ENCODE results near the gene CNDP1.

Gene CNDP1

DNA sequence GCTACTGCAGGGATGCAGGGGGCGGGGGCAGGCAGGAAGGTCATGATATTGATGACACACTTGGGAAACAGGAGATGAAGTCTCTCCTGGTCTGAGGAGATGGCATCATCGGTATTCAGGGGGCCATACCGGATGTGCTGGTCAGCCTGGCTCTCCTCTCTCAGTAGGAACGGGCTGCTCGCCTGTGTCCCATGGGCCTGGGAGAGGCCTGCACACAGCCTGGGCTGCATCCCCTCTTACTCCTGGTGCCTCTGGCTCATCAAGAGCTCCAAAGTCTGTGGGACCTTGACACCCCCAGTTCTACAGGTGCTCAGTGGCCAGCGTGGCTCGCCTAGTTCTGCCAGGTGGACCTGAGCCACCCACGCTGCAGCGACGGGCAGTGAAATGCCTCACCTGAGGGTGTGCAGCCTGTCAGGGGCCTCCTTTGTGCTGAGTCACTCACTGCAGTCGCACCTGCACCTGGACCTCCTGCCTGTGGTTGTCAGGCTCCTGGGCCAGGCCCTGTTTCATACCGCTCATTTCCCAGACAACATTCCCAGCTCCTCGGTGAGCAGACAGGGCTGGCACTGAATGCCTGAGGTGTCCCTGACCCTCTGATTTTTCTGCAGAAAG lies 18.6 kb upstream of the CNDP1 start:
- no peak for TF ChIP-seq EZH2 (IDR thresholded peaks at IDR 0.05; ENCODE audit: borderline replicate concordance, low read depth, low read length, severe bottlenecking)
- TF ChIP-seq, protein P1, sequence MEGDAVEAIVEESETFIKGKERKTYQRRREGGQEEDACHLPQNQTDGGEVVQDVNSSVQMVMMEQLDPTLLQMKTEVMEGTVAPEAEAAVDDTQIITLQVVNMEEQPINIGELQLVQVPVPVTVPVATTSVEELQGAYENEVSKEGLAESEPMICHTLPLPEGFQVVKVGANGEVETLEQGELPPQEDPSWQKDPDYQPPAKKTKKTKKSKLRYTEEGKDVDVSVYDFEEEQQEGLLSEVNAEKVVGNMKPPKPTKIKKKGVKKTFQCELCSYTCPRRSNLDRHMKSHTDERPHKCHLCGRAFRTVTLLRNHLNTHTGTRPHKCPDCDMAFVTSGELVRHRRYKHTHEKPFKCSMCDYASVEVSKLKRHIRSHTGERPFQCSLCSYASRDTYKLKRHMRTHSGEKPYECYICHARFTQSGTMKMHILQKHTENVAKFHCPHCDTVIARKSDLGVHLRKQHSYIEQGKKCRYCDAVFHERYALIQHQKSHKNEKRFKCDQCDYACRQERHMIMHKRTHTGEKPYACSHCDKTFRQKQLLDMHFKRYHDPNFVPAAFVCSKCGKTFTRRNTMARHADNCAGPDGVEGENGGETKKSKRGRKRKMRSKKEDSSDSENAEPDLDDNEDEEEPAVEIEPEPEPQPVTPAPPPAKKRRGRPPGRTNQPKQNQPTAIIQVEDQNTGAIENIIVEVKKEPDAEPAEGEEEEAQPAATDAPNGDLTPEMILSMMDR (IDR thresholded peaks at IDR 0.05; ENCODE audit: borderline replicate concordance, extremely low read depth, low read length, poor library complexity, severe bottlenecking), result no peak
- peaks cover 94% of the 10 kb centered on the region for H3K36me3 ChIP-seq (ENCODE audit: insufficient read depth, low read length)
- H3K27me3 ChIP-seq (ENCODE audit: insufficient read depth, low read length, poor library complexity), result no peaks in the 10 kb centered on the region
- no peak for DNase-seq
- H3K27ac ChIP-seq (ENCODE audit: low read length), result no peak overlapping the region
- no peaks in the 10 kb centered on the region for H3K79me2 ChIP-seq (ENCODE audit: insufficient read depth, low read length)
- no peaks in the 10 kb centered on the region for H3K9me3 ChIP-seq (ENCODE audit: insufficient read depth, low read length, severe bottlenecking)
- no peak overlapping the region for H3K4me3 ChIP-seq (ENCODE audit: low read depth in 1 of 2, low read length in 2 of 2)
- no peak overlapping the region for H3K9ac ChIP-seq (ENCODE audit: low read depth, low read length)
- no peak overlapping the region for H3K4me2 ChIP-seq (ENCODE audit: insufficient read depth, low read length)
- no peak for ATAC-seq (ENCODE audit: insufficient read depth, low read depth)
- H4K20me1 ChIP-seq (ENCODE audit: insufficient read depth, low read length), result peaks cover 32% of the 10 kb centered on the region
- H2AFZ ChIP-seq (ENCODE audit: low read depth, low read length), result no peak overlapping the region
- no peaks in the 10 kb centered on the region for H3K4me1 ChIP-seq (ENCODE audit: insufficient read depth, low read length)

DNA sequence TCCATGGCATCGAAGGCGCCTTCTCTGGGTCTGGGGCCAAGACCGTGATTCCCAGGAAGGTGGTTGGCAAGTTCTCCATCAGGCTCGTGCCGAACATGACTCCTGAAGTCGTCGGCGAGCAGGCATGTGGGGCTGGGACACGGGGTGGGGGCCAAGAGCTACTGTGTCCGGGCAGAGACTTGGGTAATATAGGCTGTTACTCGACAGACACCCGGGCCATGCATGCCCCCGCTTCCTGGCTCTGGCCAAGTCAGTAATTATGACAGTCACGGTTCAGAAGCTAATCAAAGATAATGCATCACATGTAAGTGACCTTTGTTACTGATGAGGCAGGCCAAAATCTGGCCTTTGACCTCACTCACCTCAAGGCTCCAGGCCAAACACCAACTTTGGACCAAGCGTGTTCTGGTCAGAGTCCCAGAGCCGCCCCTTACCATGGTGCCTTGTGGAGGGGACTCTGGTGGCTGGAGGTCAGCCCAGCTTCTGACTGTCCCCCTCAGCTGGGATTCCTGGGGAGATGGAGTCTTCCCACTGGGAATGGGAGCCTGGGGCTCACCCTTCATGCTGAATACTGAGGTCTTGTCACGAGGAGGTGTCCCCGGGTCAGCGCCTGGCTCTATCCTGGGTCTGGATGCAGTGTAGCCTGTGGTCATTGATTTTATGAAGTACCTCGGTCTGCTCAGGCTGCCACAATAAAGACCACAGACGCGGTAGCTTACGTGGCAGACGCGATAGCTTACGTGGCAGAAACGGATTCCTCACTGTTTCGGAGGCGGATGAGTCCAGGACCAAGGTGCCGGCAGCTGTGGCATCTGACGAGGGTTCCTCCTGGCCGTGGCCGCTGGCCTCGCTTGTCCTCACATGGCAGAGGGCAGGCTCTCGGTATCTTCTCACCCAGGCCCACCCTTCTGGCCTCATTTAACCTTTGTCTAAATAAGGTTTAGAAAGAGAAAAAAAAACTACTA lies 17.7 kb upstream of the CNDP1 start:
- no peaks in the 10 kb centered on the region for H3K9me3 ChIP-seq (ENCODE audit: insufficient read depth, low read length, severe bottlenecking)
- H2AFZ ChIP-seq (ENCODE audit: low read depth, low read length), result no peak overlapping the region
- H3K79me2 ChIP-seq (ENCODE audit: insufficient read depth, low read length), result no peaks in the 10 kb centered on the region
- no peak overlapping the region for H3K9ac ChIP-seq (ENCODE audit: low read depth, low read length)
- ATAC-seq (ENCODE audit: insufficient read depth, low read depth) (no peak), DNase-seq (no peak)
- no peak overlapping the region for H3K4me2 ChIP-seq (ENCODE audit: insufficient read depth, low read length)
- H3K36me3 ChIP-seq (ENCODE audit: insufficient read depth, low read length), result peaks cover 94% of the 10 kb centered on the region
- H3K27me3 ChIP-seq (ENCODE audit: insufficient read depth, low read length, poor library complexity), result no peaks in the 10 kb centered on the region
- no peaks in the 10 kb centered on the region for H3K4me1 ChIP-seq (ENCODE audit: insufficient read depth, low read length)
- H4K20me1 ChIP-seq (ENCODE audit: insufficient read depth, low read length), result peaks cover 32% of the 10 kb centered on the region
- TF ChIP-seq EZH2 (IDR thresholded peaks at IDR 0.05; ENCODE audit: borderline replicate concordance, low read depth, low read length, severe bottlenecking), result no peak
- TF ChIP-seq, protein P1 (IDR thresholded peaks at IDR 0.05; ENCODE audit: borderline replicate concordance, extremely low read depth, low read length, poor library complexity, severe bottlenecking), result no peak
- H3K4me3 ChIP-seq (ENCODE audit: low read depth in 1 of 2, low read length in 2 of 2), result no peak overlapping the region
- H3K27ac ChIP-seq (ENCODE audit: low read length), result no peak overlapping the region

DNA sequence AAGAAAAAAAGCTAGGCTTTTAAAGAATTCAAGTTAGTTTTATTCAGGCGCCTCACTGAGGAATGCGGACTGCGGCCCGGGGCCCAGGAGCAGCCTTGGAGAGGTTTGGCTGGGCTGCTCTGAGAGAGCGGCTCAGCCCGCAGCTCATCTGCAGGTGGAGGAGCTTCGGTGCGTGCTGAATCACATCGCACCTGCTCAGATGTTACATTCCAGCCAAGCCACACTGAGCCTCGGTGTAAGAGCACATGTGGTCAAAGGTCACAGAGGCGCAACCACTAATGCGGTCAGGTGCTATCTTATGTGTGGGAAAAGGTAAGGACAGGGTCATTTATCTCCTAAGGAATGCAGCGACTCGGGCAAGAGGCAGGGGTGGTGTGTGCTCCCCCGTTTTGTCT lies 17.1 kb upstream of the CNDP1 start:
- no peak overlapping the region for H2AFZ ChIP-seq (ENCODE audit: low read depth, low read length)
- no peak overlapping the region for H3K4me2 ChIP-seq (ENCODE audit: insufficient read depth, low read length)
- H3K9ac ChIP-seq (ENCODE audit: low read depth, low read length), result no peak overlapping the region
- DNase-seq, result no peak
- ATAC-seq (ENCODE audit: insufficient read depth, low read depth), result no peak
- H3K79me2 ChIP-seq (ENCODE audit: insufficient read depth, low read length), result no peaks in the 10 kb centered on the region
- TF ChIP-seq, protein P1 (IDR thresholded peaks at IDR 0.05; ENCODE audit: borderline replicate concordance, extremely low read depth, low read length, poor library complexity, severe bottlenecking), result no peak
- no peak for TF ChIP-seq EZH2 (IDR thresholded peaks at IDR 0.05; ENCODE audit: borderline replicate concordance, low read depth, low read length, severe bottlenecking)
- peaks cover 87% of the 10 kb centered on the region for H3K36me3 ChIP-seq (ENCODE audit: insufficient read depth, low read length)
- H3K4me3 ChIP-seq (ENCODE audit: low read depth in 1 of 2, low read length in 2 of 2), result no peak overlapping the region
- H4K20me1 ChIP-seq (ENCODE audit: insufficient read depth, low read length), result peaks cover 29% of the 10 kb centered on the region
- no peaks in the 10 kb centered on the region for H3K9me3 ChIP-seq (ENCODE audit: insufficient read depth, low read length, severe bottlenecking)
- H3K27me3 ChIP-seq (ENCODE audit: insufficient read depth, low read length, poor library complexity), result no peaks in the 10 kb centered on the region
- no peaks in the 10 kb centered on the region for H3K4me1 ChIP-seq (ENCODE audit: insufficient read depth, low read length)
- H3K27ac ChIP-seq (ENCODE audit: low read length), result no peak overlapping the region
